Transverse colon (tissue), 3 donors: ENCODE measurements around the gene AJAP1.

Experiments
- EP300 ChIP-seq: sonication (generic); formaldehyde crosslinking; IDR thresholded peaks from one replicate; pipeline ENCODE4 v1.6.1; 2017; ENCODE audit warnings: antibody characterized with exemption, low read depth
- POLR2A ChIP-seq: fragments of 450-650 bp; IDR thresholded peaks from one replicate; pipeline ENCODE4 v1.6.1; 2016; ENCODE audit warnings: antibody characterized with exemption, mild to moderate bottlenecking, moderate library complexity
- TF ChIP-seq, protein P1 (sequence below), 5 experiments: fragments of 200-600 bp in 3 of 5; fragments of 450-650 bp in 2 of 5; sonication (generic) in 3 of 5; IDR thresholded peaks; 1 replicate in 2 of 5; 2 replicates in 3 of 5; pipeline ENCODE4 v1.5.1; 2016 to 2017; ENCODE audit warnings: antibody characterized with exemption in 5 of 5, inconsistent platforms in 3 of 5, mild to moderate bottlenecking in 2 of 5, moderate library complexity in 1 of 5

DNA sequence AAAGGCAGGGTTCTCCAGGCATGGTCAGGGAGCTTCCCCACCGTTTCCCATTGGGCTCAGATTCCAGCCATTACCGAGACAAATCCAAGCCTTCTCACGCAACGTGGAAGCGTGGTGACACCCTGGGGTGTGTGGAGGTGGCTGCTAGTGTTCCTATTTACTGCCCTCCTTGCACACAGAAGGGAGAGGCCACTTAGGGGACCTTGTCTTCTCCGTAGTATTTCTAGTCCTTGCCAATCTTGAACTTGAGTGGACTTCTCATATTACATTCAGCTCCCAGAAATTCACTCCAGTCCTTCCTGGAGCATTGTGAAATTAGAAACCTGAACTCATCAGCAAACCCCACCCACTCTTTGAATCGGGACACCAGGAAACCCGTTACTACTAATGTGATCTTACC is 131.6 kb downstream of the AJAP1 start:
- no peak for TF ChIP-seq POLR2A
- TF ChIP-seq, protein P1, sequence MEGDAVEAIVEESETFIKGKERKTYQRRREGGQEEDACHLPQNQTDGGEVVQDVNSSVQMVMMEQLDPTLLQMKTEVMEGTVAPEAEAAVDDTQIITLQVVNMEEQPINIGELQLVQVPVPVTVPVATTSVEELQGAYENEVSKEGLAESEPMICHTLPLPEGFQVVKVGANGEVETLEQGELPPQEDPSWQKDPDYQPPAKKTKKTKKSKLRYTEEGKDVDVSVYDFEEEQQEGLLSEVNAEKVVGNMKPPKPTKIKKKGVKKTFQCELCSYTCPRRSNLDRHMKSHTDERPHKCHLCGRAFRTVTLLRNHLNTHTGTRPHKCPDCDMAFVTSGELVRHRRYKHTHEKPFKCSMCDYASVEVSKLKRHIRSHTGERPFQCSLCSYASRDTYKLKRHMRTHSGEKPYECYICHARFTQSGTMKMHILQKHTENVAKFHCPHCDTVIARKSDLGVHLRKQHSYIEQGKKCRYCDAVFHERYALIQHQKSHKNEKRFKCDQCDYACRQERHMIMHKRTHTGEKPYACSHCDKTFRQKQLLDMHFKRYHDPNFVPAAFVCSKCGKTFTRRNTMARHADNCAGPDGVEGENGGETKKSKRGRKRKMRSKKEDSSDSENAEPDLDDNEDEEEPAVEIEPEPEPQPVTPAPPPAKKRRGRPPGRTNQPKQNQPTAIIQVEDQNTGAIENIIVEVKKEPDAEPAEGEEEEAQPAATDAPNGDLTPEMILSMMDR (IDR thresholded peaks at IDR 0.05), result no peak
- no peak for TF ChIP-seq EP300
